Retina (tissue), 1 donor: ENCODE measurements around the gene MAN1A1.
A peak's percentile ranks its signal among the peaks of the same experiment; 100 is the strongest.

Source experiments
- DNase-seq: peaks from one replicate; pipeline ENCODE4 v3.0.0-alpha.2; 2016

MAN1A1 gene

DNA sequence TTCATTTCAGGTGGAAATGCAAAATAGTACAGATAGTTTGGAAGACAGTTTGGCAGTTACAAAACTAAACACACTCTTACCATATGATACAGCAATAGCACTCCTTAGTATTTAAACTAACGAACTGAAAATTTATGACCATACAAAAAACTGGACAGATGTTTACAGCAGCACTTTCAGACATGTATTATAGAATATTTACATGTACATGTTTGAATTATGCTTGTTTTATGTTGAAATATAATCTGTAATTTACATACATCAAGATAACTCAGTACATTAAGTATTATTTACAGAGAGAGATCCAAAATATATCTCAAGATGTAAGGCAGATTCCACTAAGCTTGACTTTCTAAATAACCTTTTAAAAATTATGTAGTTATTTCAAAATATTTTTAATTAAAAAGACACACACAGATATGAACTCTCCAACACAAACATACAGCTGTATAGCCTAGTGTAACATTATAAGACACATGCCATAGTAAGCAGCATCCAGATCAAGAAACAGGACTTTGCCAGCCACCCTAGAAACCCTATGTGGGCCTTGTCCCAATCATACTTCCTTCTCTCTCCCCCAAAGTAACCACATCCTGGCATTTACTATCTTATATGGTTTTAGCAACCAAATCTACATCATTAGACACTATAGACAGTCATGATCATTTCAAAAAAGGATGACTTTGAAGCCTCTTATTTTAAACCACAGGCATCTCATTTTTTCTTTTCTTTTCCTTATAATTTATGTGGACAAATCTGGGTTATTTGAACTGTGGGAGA lies 82.2 kb downstream of the MAN1A1 start:
- DNase-seq, result no peak

DNA sequence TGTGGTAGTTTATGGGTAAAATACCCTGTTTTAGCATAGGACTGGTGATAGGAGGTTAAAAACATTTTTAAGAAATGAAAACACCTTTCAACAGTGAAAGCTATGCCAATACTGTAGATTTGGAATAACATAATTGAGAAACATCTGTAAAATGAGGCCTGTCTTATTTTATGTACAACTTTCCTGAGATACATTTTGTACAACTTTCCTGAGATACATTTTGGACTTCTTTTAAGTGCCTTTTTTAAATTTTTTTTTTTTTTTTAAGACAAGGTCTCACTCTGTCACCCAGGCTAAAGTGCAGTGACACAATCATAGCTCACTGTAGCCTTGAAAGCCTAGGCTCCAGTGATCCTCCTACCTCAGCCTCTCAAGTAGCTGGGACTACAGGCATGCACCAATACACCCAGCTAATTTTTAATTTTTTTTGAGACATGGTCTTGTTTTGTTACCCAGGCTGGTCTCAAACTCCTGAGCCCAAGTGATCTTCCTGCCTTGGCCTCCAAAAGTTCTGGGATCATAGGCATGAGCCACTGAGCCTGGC lies 84.6 kb downstream of the MAN1A1 start:
- no peak for DNase-seq

DNA sequence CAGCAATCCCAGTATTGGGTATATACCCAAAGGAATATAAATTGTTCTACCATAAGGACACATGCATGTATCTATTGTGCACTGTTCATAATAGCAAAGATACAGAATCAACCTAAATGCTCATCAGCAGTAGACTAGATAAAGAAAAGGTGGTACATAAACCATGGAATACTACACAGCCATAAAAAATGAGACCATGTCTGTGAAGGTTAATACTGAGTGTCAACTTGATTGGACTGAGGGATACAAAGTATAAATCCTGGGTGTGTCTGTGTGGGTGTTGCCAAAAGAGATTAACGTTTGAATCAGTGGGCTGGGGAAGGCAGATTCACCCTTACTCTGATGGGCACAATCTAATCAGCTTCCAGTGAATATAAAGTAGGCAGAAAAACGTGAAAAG lies 86.9 kb downstream of the MAN1A1 start:
- no peak for DNase-seq

DNA sequence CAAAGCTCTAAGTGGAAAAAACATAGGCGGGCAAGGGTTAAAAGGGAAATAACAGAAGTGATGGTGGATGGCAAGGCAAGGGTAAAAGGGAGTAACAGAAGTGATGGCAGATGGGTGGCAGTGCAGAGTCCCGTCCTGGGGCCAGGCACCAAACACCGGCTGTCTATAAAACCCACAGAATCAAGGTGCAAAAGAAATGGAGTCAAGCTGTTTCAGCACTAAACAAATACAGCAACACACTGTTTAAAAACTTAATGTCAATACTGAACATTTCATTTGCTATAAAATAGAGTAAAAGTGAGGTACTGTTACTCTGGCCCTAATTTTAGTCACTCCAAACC lies 87.6 kb downstream of the MAN1A1 start:
- no peak for DNase-seq

DNA sequence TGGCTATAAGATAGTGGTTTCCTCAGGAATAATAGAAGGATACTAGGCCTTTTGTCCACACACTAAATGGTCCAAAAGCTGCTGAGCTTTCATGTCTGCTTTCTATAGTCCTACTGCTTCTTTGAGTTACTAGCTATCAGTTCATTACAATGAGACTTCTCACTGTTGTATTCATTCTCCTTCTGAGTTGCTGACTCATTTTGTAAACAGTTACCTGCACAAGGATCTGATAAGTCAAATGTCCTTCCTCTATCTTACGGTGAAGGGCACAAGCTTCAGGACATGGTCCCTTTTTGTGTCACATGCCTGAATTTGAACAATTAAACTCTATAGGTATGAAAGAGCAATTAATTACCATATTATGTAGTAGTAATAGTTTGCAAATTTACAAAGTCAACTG lies 90.5 kb downstream of the MAN1A1 start:
- DNase-seq, result no peak

DNA sequence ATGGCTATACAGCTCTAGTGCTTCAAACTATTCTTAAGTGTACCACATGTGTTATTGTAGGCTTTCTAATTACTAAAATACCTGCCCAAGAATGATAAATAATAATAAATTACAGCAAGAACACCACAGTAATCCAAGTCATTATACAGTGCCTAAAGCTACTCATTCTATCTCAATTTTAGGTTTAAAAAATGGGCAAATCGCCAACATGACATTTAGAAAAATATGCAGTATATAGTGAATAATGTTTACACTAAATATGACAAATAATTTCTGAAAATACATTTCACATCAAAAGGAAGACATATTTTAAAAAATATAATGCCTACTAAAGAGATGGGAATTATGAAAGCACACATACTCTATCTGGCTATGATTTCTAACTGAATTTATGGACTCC lies 91.8 kb downstream of the MAN1A1 start:
- no peak for DNase-seq

DNA sequence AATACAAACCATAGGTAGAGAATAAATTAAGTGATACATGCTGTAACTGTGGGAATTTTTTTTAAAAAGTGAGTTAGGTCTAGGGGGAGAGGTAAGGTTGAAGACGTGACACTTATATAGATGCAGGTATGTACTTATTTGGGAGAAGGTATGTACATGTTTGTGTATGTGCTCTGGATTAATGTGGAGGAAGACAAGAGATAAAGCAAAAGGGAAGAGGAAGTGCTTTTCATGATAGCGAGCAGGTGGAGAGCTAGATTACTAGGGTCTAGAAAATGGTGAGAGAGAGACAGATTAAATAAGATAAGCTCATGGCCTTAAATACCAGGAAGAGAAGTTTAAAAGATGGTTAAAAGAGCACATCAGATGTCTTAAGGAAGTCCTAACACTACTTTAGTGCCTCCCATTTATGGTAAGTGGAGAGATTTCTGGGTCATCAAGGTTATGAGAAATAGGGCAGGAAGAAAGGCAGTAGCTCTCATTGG lies 92.5 kb downstream of the MAN1A1 start:
- no peak for DNase-seq

DNA sequence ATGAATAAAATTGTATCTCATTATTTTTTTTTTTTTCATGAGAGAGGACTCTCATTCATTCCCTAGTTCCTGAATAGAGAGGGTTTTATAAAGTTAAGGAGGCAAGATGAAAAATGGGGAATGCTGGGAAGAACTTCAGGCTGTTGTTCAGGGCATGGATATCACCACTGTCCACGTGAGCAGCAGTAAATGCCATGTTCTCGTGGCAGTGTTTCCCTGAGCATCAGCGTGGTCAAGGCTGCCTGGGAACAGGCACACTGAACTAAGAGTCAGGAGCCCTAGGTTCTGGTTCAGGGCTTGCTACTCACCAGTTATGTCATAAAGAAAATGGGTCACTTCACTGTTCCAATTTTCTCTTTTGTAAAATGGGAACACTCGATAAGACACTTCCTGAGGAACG lies 93.2 kb downstream of the MAN1A1 start:
- DNase-seq, result no peak

DNA sequence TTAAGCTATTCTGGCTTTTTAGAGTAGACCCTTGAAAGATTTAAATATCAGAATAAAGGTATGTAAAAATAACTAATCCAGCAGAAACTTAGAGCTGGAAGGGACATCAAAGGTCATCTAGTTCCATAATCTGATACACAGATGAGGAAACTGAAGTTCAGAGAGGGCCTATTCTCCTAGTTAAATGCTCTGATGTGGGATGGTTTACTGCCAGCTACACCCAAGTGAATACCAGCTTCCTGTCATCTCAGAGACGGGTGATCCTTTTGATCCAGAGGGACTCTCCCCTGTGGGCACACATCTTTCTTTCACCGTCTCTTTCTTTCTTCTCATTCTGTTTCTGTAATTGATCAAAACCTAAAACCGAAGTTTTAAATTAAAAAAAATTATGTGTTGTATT lies 94.1 kb downstream of the MAN1A1 start:
- no peak for DNase-seq

DNA sequence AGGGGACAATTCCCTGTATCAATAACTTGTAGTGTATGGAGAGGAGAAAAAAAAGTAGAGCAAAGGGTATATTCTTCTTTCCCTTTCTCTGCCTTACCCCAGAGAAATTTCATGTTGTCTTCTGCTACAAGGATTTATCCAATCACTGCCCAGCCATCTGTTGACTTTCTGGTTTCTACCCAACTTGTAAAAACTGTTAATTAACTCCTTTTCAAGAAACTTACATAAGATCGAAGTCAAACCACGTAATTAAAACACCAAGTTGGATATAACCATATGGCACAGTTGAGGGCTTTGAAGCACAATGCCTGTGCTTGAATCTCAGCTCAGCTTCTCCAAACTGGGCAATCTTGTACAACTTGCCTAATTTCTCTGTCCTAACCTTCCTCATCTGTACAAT lies 99.5 kb downstream of the MAN1A1 start:
- DNase-seq, result no peak

DNA sequence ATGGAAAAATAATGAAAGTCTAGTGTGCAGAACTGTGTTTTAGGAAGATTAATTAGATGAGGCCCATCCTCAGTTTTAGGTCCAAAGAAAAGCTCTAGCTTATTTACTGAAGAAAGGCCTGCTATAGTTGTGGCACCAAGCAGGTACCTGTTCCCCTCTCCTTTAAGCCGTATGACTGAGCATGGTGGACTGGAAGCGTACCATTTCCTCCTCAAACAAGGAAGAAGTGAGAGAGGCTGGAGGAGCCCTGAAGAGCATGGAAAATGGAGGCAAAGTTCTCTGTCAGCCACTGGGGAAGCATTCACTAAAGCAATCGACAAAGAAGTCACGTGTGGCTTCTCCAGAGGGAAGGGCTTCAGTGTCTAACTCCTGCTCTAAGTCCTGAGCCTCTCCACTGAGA lies 100.2 kb downstream of the MAN1A1 start:
- DNase-seq, result no peak

DNA sequence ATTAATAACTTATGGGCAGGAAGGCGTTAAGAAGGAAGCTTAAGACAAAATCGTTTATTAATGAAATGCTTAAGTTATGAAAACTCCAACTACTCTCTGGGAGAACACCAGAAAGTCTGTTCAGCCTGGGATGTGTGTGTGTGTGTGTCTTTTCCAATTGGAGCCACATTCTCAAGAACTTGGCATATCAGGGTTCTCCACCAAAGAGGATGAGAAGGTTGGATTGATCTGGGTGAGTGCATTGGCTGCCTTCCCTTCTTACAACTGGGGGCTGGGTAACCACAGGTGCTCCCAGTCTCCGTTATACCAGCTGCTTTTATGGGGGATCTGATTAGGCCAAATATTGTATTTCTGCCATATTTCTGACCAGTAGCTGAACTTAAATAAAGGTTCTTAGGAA lies 102.1 kb downstream of the MAN1A1 start:
- no peak for DNase-seq

DNA sequence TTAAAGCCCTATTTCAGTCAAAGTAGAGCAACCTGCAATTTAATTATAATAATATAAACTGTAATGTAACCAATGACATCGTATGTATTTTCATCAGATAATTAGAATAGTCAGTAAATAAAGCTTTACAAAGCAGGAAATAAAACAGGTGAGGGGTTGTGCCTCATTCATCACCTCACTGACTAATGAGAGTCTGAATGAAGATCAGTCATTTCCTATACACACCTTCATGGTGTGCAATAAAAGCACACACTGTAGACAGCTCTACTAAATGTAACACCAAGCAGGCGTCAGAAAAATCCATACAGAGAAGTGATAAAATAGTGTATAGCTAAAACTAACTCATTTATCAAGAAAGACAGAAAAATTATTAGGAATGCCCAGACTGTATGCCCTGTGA lies 105.9 kb downstream of the MAN1A1 start:
- no peak for DNase-seq

DNA sequence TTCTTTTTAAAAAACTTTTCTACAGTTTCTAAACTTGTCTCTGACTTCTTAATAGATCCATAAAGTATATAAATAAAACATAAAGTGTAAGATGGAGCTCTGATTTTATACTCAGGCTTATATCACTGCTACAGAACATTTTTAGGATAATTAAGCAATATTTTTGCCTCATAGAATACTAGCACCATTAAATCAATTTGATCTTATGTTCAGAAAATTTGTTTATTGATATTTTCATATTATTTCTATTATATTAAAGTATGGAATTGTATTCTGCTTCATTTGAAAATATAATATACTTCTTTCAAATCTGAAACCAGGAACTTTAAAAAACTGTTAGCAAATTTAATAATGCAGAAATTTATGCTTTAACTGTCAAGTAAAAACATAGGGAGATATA lies 106.5 kb downstream of the MAN1A1 start:
- no peak for DNase-seq

DNA sequence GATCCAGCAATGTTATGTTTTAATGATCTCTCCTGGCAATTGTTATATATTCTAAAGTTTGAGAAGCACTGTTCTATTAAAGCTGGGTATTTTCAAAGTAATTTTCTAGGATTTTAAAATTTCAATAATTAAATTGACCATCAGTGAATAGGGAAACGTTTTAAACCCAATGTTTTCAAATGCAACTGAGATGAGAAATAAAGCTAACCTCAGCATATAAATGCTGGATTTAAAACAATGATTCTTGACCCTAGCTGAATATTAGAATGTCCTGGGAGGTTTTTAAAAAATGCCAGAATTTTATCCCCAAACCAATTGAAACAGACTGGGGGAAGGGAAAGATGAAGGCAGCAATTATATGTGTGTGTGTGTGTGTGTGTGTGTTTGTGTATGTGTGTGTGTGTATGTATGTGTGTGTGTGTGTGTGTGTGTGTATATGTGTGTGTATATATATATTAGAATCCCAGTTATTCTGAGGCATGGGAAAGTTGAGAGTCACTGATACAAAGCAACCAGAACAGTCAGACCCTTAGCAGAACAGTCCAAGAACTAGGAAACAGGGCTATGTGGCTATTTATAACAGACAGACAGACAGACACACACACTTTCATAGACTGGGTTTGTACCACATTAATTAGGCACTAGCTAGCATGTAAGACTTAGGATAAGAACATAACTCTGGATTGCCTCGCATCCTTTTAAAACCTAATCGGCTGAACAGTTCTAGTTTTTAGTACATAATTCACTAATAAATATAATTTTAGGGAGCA lies 107.8 kb downstream of the MAN1A1 start:
- no peak for DNase-seq

DNA sequence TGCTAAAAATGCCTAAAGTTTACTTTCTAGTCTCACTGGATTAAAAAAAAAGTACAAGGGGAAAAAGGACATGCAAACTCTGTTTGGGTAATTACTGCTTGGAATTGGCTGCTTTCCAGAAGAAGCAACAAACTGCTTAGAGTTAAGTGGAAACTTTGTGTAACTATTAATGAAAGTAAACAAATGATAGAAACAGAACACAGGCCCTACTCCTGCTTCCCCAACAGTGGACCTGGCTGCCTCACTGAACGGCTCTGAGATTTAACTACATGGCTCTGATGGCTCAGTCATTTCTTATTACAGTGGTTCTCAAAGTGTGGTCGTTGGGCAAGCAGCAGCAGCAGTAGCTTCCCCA lies 108.5 kb downstream of the MAN1A1 start:
- DNase-seq, result no peak

DNA sequence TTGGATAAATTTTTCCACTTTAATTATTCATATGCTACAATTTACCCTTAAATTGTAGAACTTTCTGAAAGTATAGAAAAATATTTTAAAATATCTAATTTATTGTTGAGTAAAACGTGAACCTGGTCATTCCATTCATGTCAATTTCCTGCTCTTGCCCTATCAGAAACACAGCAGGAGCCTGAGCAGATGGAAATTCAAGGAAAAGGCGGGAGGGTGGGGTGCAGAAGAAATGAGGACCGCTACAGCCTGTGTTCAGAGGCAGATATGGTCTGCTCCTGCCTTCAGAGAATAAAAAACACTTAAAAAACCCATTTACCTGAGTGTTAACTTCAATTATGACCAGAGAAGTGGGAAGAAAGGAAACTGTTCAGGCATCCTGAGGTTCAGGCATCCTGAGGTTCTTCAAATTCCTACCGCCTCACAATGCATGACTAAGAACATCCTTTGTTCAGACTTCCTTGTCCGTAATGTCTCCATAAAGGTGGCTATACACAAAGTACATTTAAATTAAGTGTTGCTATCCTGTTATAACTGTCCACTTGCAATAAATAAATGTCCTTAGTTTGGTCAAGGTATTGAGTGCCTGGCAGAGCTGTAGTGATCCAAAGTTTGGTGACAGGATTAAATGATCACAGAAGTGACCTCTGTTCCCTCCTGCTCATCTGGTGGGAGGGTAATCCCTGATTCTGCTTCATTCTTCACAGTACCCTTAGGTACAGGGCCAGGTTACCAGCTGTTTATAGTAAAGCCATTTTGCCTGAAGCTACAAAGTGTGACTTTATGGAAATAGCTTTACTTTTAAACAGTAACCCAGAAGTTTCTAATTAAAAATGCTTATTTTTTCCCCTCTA lies 109.1 kb downstream of the MAN1A1 start:
- DNase-seq, result no peak

DNA sequence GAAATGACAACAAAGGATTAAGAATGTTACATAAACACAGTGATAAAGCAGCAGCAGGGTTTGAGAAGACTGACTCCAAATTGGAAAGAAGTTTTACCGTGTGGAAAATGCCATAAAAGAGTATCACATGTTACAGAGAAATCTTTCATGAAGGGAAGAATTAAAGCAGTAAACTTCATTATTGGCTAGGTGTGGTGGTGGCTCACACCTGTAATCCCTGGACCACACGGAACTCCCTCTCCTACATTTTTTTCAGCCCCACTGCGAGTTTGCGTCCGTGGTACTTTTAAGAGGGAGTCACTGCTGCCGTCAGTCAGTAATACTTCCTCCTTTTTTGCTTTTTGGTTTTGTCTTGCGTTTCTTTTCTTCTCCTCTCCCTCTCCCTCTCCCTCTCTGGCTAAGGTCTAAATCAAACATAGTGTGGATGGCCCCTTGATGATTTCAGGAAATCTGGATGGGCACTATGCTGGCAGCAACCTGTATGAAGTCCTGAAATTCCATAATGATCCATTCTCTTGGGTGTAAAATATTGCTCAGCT lies 112.3 kb downstream of the MAN1A1 start:
- DNase-seq, result no peak

DNA sequence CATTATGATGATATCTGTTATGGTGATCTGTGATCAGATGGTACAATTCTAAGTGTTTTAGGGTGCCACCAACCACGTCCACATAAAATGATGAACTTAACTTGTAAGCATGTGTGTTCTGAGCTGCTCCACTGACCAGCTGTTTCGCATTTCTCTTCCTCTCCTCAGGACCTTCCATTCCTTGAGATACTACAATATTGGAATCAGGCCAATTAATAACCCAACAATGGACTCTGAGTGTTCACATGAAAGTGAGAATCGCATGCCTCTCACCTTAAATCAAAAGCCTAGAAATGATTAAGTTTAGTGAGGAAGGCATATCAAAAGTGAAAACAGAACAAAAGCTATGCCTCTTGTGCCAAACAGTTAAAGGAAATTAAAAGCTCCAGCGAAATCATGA lies 114.6 kb downstream of the MAN1A1 start:
- no peak for DNase-seq

DNA sequence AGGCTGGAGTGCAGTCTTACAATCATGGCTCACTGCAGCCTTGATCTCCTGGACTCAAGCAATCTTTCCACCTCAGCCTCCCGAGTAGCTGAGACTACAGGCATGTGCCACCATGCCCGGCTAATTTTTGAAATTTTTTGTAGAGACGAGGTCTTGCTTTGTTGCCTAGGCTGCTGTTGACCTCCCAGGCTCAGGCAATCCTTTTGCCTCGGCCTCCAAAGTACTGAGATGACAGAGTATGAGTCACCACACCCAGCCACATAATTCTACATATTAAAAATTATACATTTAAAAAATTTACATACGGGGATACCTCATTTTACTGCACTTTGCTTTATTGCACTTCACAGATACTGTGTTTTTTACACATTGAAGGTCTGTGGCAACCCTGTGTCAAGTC lies 115.1 kb downstream of the MAN1A1 start:
- no peak for DNase-seq

DNA sequence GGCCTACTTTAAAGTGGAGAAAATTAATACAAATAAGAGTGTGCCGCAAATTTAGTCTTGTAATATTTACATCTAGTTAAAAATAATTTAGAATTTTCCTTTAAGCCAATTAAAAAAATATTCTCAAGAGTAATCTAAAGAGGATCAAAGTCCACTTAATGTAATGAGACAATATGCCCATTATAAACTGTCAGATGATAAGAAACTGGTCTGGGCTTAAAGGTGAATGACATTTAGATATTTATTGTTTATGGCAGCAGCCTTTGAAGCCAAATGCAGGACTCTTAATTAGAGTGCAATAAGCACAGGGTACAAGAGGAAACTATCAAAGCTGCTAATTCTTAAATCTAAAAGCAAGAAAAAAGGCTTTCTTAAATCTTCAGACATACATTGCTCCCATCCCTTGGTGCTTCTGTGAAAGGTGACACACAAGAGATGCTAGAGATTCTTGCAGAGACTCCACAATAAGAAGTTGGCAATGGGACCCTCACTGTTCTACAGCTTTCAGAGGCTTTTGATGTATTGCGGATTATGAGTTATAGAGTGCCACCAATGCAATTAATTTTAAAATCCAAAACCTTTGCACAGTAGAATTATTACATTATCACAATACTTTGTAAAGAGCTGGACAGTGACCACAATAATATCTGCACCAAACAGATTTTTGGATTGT lies 116.1 kb downstream of the MAN1A1 start:
- peak; percentile 43 for DNase-seq

DNA sequence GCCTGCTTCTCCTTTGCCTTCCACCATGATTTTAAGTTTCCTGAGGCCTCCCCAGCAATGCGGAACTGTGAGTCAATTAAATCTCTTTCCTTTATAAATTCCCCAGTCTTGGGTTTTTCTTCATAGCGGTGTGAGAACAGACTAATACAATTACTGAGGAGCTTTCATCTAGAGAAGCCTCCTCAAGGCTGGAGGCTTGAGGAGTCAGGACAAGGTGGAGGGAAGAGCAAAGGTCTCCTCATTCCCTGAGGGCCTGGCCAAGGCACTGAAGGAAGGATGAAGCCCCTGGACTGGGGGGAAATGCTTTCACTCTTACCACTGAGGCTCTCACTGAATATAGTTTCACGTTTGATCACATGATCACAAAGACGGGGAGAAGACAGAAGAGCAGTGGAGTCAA lies 118.2 kb downstream of the MAN1A1 start:
- DNase-seq, result no peak

DNA sequence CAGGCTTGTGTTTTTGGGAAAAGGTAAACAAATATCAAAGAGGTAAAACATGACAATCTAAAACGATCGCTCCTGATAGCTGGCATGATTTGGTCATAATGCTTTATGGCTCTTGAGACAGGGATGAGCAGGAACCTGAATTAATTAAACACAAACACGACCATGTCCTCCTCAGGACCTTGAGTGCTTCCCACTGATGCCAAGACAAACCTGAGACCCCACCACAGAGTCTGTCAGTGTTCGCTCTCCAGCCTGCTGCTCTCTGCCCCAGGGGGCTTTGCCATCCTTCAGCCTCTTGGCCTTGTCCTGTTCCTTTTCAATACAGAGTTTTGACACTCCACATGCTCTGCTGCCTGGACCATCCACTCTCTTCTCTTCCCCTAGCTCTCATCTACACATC lies 119.4 kb downstream of the MAN1A1 start:
- DNase-seq, result no peak
